ENCODE measurements around the gene ATP11B. TPM values are rescaled to one million over a fixed set of nuclear protein-coding genes. Genes with fewer than 3 reads are reported as not detected.

ATP11B gene
- total and polyA plus RNA-seq, 9 of the 15 experiments (the other 6 are each of a cell fraction or from before 2014, with no cell fraction given) = 11.9 to 68.7 (median 41.8) TPM

GRCh38 chr3:182787302-182788036 is 5.8 kb upstream of the ATP11B start (continued):
- TF ChIP-seq IFI16 (CRISPR knock-in tag; IDR thresholded peaks at IDR 0.05) (no peak), RFX5 (IDR thresholded peaks at IDR 0.05; ENCODE audit: low read depth, low read length) (no peak), ZNF551 (CRISPR knock-in tag; IDR thresholded peaks at IDR 0.05) (no peak), CXXC5 (CRISPR knock-in tag; IDR thresholded peaks at IDR 0.05) (peak; percentile 85), HDAC8 (tag; IDR thresholded peaks at IDR 0.05) (no peak), ZNF695 (CRISPR knock-in tag; IDR thresholded peaks at IDR 0.05) (no peak), U2AF2 (optimal IDR thresholded peaks at IDR 0.05; ENCODE audit: low read depth, low read length) (no peak), ZNF436 (CRISPR knock-in tag; IDR thresholded peaks at IDR 0.05) (no peak), HNRNPH1 (optimal IDR thresholded peaks at IDR 0.05; ENCODE audit: low read depth, low read length) (no peak), MCM2 (IDR thresholded peaks at IDR 0.05; ENCODE audit: low read depth) (no peak), SMARCB1 (IDR thresholded peaks at IDR 0.05; ENCODE audit: insufficient read length, low read depth) (peak; percentile 37), SNRNP70 (optimal IDR thresholded peaks at IDR 0.05; ENCODE audit: low read depth, low read length) (no peak), SAFB2 (IDR thresholded peaks at IDR 0.05; ENCODE audit: borderline replicate concordance, low read depth, low read length, severe bottlenecking) (no peak), ESRRB (CRISPR knock-in tag; IDR thresholded peaks at IDR 0.05; ENCODE audit: borderline replicate concordance) (no peak), ELF2 (CRISPR knock-in tag; IDR thresholded peaks at IDR 0.05) (no peak), NCOA1 (IDR thresholded peaks at IDR 0.05; ENCODE audit: low read depth) (no peak), ZBTB40 (IDR thresholded peaks at IDR 0.05) (peak; percentile 15; the same call in 1 of the 2 replicates), ZBTB40 (CRISPR knock-in tag; IDR thresholded peaks at IDR 0.05) (no peak), MAFF (IDR thresholded peaks at IDR 0.05; ENCODE audit: low read length) (peak; percentile 72), MTA1 (IDR thresholded peaks at IDR 0.05; ENCODE audit: borderline replicate concordance) (0 out of 2 replicates have a peak, but pooled peaks have one; percentile 16), TSC22D4 (tag; IDR thresholded peaks at IDR 0.05) (no peak), MXI1 (IDR thresholded peaks at IDR 0.05; ENCODE audit: low read depth, low read length) (no peak), MTF1 (CRISPR knock-in tag; IDR thresholded peaks at IDR 0.05; ENCODE audit: borderline replicate concordance) (no peak)
